CD4-positive, CD25-positive, alpha-beta regulatory T cell (primary cell): ENCODE measurements around the gene LRAT. TPM values are rescaled to one million over a fixed set of nuclear protein-coding genes. Genes with fewer than 3 reads are reported as not detected.

Source experiments
- ATAC-seq, 2 donors: fragments of 150-1000 bp; cut with Tn5 transposase; one replicate each; pipeline ENCODE4 v1.10.0; 2021; ENCODE audit warnings: low read depth in 2 of 2, moderate number of reproducible peaks in 2 of 2, moderate library complexity in 1 of 2
- DNase-seq, 3 donors: peaks; one replicate each; pipeline versions ENCODE4 v3.0.0 to v3.0.0-alpha.2; 2012 to 2022; ENCODE audit warnings: mixed read lengths in 1 of 3
- H3K27ac ChIP-seq: one replicate; pipeline ENCODE4 v1.7.0; 2013; ENCODE audit warnings: mild to moderate bottlenecking, low read length; ENCODE audit not compliant: insufficient read depth, poor library complexity, severe bottlenecking
- H3K27me3 ChIP-seq: one replicate; pipeline ENCODE4 v1.7.0; 2013; ENCODE audit warnings: low read length; ENCODE audit not compliant: control insufficient read depth, insufficient read depth
- H3K36me3 ChIP-seq: one replicate; pipeline ENCODE4 v1.7.0; 2013; ENCODE audit warnings: mild to moderate bottlenecking, low read length, moderate library complexity; ENCODE audit not compliant: control insufficient read depth, insufficient read depth
- H3K4me1 ChIP-seq: 2 replicates; pipeline ENCODE4 v1.7.0; 2013; ENCODE audit warnings: mild to moderate bottlenecking, low read length; ENCODE audit not compliant: insufficient read depth, control insufficient read depth, poor library complexity, severe bottlenecking
- H3K4me3 ChIP-seq: one replicate; pipeline ENCODE4 v1.7.0; 2013; ENCODE audit warnings: low read depth, mild to moderate bottlenecking, low read length, moderate library complexity
- H3K9me3 ChIP-seq, 2 experiments: 1 replicate in 1 of 2; 2 replicates in 1 of 2; pipeline ENCODE4 v1.7.0; 2013; ENCODE audit warnings: low read length in 2 of 2, mild to moderate bottlenecking in 1 of 2, moderate library complexity in 1 of 2; ENCODE audit not compliant: control insufficient read depth in 2 of 2
- H3K27ac Mint-ChIP-seq, 3 donors: one replicate each; pipeline ENCODE4 v1.8.0; 2020 to 2022; ENCODE audit warnings: mild to moderate bottlenecking in 3 of 3, mixed read lengths in 3 of 3, moderate library complexity in 2 of 3
- H3K27me3 Mint-ChIP-seq: one replicate; pipeline ENCODE4 v1.8.0; 2022; ENCODE audit warnings: mild to moderate bottlenecking, mixed read lengths
- H3K36me3 Mint-ChIP-seq: one replicate; pipeline ENCODE4 v1.8.0; 2020; ENCODE audit warnings: mixed read lengths
- H3K4me1 Mint-ChIP-seq, 4 donors: one replicate each; pipeline ENCODE4 v1.8.0; 2020 to 2022; ENCODE audit warnings: mixed read lengths in 4 of 4, mild to moderate bottlenecking in 1 of 4
- H3K4me3 Mint-ChIP-seq, 4 donors: one replicate each; pipeline ENCODE4 v1.8.0; 2020 to 2022; ENCODE audit warnings: mild to moderate bottlenecking in 4 of 4, mixed read lengths in 4 of 4, moderate library complexity in 3 of 4
- H3K9me3 Mint-ChIP-seq, 7 donors: one replicate each; pipeline ENCODE4 v1.8.0; 2020 to 2022; ENCODE audit warnings: mixed read lengths in 7 of 7, mild to moderate bottlenecking in 3 of 7, moderate library complexity in 2 of 7
- polyA plus RNA-seq, 4 donors: library from polyadenylated mRNA; unstranded; fragments of 300-500 nt; fragmentation: Illumina TruSeq; gene quantifications; one replicate each; pipeline ENCODE4 v1.2.3, GENCODE V29; 2021
- total RNA-seq: library from RNA; stranded (reverse); gene quantifications from one replicate; pipeline ENCODE4 v1.2.3, GENCODE V29; 2022

The LRAT gene
- total and polyA plus RNA-seq, 5 donors from 2014 or later = not detected

DNA sequence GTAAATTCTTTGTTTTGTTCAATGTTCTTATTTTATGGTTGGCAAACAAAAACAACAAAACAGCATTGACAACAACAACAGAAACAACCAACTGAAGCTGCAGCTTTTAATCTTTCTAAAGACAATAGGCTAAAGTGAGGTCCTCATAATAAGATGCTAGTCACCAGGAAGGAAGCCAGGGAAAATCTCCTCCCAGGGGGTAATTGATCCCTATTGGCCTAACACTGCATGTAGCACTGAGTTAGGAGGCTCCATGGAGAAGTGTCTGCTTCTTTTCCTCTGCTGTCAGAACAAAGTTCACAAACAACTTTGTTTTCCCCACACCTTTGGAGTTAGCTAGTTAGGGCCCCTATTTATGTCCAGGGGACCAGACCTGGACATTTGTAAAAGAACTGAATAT is 4.7 kb upstream of the LRAT start:
- Histone ChIP-seq H3K4me3 (no peak overlapping the region), H3K36me3 (no peaks in the 10 kb centered on the region), H3K9me3 (no peaks in the 10 kb centered on the region), H3K27ac (no peak overlapping the region), H3K4me1 (peaks cover 8% of the 10 kb centered on the region), H3K27me3 (peaks cover 17% of the 10 kb centered on the region)
- H3K9me3 Mint-ChIP-seq = peaks cover 0 to 8% (median 0%) of the 10 kb centered on the region in 7 donors
- peaks cover 0 to 15% (median 4%) of the 10 kb centered on the region in 4 donors for H3K4me1 Mint-ChIP-seq
- DNase-seq (no peak), ATAC-seq (no peak)
- no peak overlapping the region for H3K27ac Mint-ChIP-seq
- no peaks in the 10 kb centered on the region for H3K36me3 Mint-ChIP-seq
- peaks cover 29% of the 10 kb centered on the region for H3K27me3 Mint-ChIP-seq
- H3K4me3 Mint-ChIP-seq = peak overlapping the region in 1 of 4 donors; percentile 8

DNA sequence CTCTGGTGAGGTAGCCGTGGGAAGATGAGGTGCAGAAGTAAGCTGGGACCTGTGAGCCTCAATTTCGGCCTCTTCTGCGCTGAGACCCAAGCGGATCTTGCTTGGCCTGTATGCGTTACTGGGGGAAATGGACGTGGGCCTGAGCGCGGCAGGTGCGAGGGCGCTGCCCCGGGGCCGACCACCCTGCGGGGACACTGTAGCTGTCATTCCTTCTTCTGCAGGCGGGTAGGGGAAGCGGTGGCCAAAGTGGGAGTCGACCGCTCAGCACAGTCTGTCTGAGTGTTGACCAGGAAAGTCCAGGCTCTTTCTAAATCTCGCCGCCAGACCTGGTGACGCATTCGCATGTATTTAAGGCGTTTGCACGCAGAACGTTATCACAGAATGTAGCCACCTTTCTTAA is 3.3 kb upstream of the LRAT start:
- Histone ChIP-seq H3K9me3 (no peaks in the 10 kb centered on the region), H3K27me3 (peaks cover 16% of the 10 kb centered on the region), H3K4me1 (peaks cover 9% of the 10 kb centered on the region), H3K27ac (no peak overlapping the region), H3K4me3 (no peak overlapping the region), H3K36me3 (no peaks in the 10 kb centered on the region)
- Mint-ChIP-seq H3K36me3 (no peaks in the 10 kb centered on the region), H3K27ac (no peak overlapping the region), H3K27me3 (peaks cover 40% of the 10 kb centered on the region), H3K4me3 (no peak overlapping the region), H3K9me3 (peaks cover 0 to 9% (median 0%) of the 10 kb centered on the region in 7 donors), H3K4me1 (peaks cover 0 to 22% (median 4%) of the 10 kb centered on the region in 4 donors)
- ATAC-seq = no peak
- no peak for DNase-seq

DNA sequence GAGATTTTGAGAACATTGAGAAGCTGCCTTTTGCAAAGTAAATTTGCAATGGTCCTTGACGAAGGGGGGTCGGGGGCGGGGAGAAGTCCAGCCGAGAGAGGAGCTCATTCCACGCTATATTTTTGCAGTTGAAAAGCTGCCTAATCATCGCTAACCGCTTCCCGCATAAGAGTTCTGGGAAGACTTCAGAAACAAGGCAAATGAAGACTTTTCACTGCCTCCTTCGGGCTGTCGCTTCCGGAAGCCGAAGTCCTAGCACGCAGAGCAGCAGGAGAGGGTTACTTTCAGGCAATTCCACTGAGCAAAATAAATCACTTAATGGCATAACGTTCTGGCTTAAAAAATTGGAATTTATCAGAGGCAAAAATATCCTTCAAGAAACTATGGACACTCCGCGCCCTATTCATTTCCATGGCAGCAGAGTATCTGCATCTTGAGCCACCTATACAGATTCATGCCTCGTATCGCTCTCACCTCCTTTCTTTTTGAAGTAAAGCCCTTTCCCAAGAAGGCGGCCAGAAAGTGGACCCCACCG is 2.6 kb upstream of the LRAT start:
- Mint-ChIP-seq H3K4me3 (peak overlapping the region in 1 of 4 donors; percentile 50), H3K4me1 (peaks cover 0 to 22% (median 4%) of the 10 kb centered on the region in 4 donors), H3K27me3 (peaks cover 47% of the 10 kb centered on the region), H3K27ac (no peak overlapping the region), H3K36me3 (no peaks in the 10 kb centered on the region), H3K9me3 (peaks cover 0 to 9% (median 0%) of the 10 kb centered on the region in 7 donors)
- DNase-seq (no peak), ATAC-seq (no peak)
- peaks cover 9% of the 10 kb centered on the region for H3K4me1 ChIP-seq
- peaks cover 17% of the 10 kb centered on the region for H3K27me3 ChIP-seq
- no peak overlapping the region for H3K4me3 ChIP-seq
- H3K36me3 ChIP-seq = no peaks in the 10 kb centered on the region
- no peak overlapping the region for H3K27ac ChIP-seq
- H3K9me3 ChIP-seq = no peaks in the 10 kb centered on the region

GRCh38 chr4:154741922-154742850 is 1.6 kb upstream of the LRAT start:
- Histone ChIP-seq H3K36me3 (no peaks in the 10 kb centered on the region), H3K9me3 (no peaks in the 10 kb centered on the region), H3K4me1 (peaks cover 9% of the 10 kb centered on the region), H3K4me3 (no peak overlapping the region), H3K27ac (no peak overlapping the region), H3K27me3 (peaks cover 17% of the 10 kb centered on the region)
- H3K9me3 Mint-ChIP-seq = peaks cover 0 to 11% (median 0%) of the 10 kb centered on the region in 7 donors
- no peak for ATAC-seq
- DNase-seq = peak in 1 of 3 donors; percentile 1
- no peaks in the 10 kb centered on the region for H3K36me3 Mint-ChIP-seq
- H3K27ac Mint-ChIP-seq = peak overlapping the region in 1 of 3 donors; percentile 14
- peaks cover 0 to 22% (median 4%) of the 10 kb centered on the region in 4 donors for H3K4me1 Mint-ChIP-seq
- peak overlapping the region in 2 of 4 donors; percentile 29 to 91 for H3K4me3 Mint-ChIP-seq
- peaks cover 52% of the 10 kb centered on the region for H3K27me3 Mint-ChIP-seq

- H3K36me3 ChIP-seq = no peaks in the 10 kb centered on the region
- H3K27me3 ChIP-seq = peaks cover 17% of the 10 kb centered on the region
- Mint-ChIP-seq H3K4me1 (peaks cover 0 to 22% (median 4%) of the 10 kb centered on the region in 4 donors), H3K4me3 (peak overlapping the region in 3 of 4 donors; percentile 83 to 88 (median 87)), H3K27ac (no peak overlapping the region), H3K36me3 (no peaks in the 10 kb centered on the region), H3K9me3 (peaks cover 0 to 12% (median 0%) of the 10 kb centered on the region in 7 donors), H3K27me3 (peaks cover 70% of the 10 kb centered on the region)
- DNase-seq = peak in 1 of 3 donors; percentile 2
- H3K9me3 ChIP-seq = no peaks in the 10 kb centered on the region
- no peak overlapping the region for H3K4me3 ChIP-seq
- ATAC-seq = no peak
- peaks cover 9% of the 10 kb centered on the region for H3K4me1 ChIP-seq
- no peak overlapping the region for H3K27ac ChIP-seq
Observed at GRCh38 chr4:154744341-154744926, 634 bp downstream of the LRAT start.

GRCh38 chr4:154757713-154758112 is 13.9 kb downstream of the LRAT start:
- no peak overlapping the region for H3K4me3 ChIP-seq
- Mint-ChIP-seq H3K4me3 (no peak overlapping the region), H3K27ac (no peak overlapping the region), H3K4me1 (no peaks in the 10 kb centered on the region), H3K36me3 (no peaks in the 10 kb centered on the region), H3K27me3 (peaks cover 12% of the 10 kb centered on the region), H3K9me3 (peaks cover 0 to 4% (median 0%) of the 10 kb centered on the region in 7 donors)
- no peak overlapping the region for H3K27ac ChIP-seq
- no peaks in the 10 kb centered on the region for H3K4me1 ChIP-seq
- no peak for DNase-seq
- no peaks in the 10 kb centered on the region for H3K27me3 ChIP-seq
- no peak for ATAC-seq
- H3K9me3 ChIP-seq = no peaks in the 10 kb centered on the region
- H3K36me3 ChIP-seq = no peaks in the 10 kb centered on the region

- DNase-seq = no peak
- no peaks in the 10 kb centered on the region for H3K9me3 ChIP-seq
- peaks cover 0 to 4% (median 0%) of the 10 kb centered on the region in 7 donors for H3K9me3 Mint-ChIP-seq
- H3K27ac ChIP-seq = no peak overlapping the region
- no peaks in the 10 kb centered on the region for H3K27me3 ChIP-seq
- no peak overlapping the region for H3K4me3 Mint-ChIP-seq
- H3K4me1 ChIP-seq = no peaks in the 10 kb centered on the region
- H3K4me1 Mint-ChIP-seq = no peaks in the 10 kb centered on the region
- H3K36me3 ChIP-seq = no peaks in the 10 kb centered on the region
- no peak overlapping the region for H3K27ac Mint-ChIP-seq
- ATAC-seq = no peak
- no peak overlapping the region for H3K4me3 ChIP-seq
- no peaks in the 10 kb centered on the region for H3K36me3 Mint-ChIP-seq
- H3K27me3 Mint-ChIP-seq = peaks cover 9% of the 10 kb centered on the region
Observed at GRCh38 chr4:154760895-154761294, 17.1 kb downstream of the LRAT start.
